Measurements from ENCODE around the gene ABCG2.

GRCh38 chr4:88108747-88109122, 49.7 kb downstream of the ABCG2 start:
- TF ChIP-seq REST (IDR thresholded peaks at IDR 0.05; ENCODE audit: insufficient read depth in 1 of 2, low read depth in 2 of 2, low read length in 2 of 2) (no peak), FOXP2 (optimal IDR thresholded peaks at IDR 0.05; ENCODE audit: borderline replicate concordance, extremely low read depth, extremely low read length, insufficient read depth) (no peak)

Data from PFSK-1 (cell line).